ENCODE data around the gene PSAP.

Gene PSAP

GRCh38 chr10:71824333-71824732, 26.7 kb downstream of the PSAP start:
- no peak for DNase-seq

- no peak for DNase-seq
These were observed 27.7 kb downstream of the PSAP start for GRCh38 chr10:71823356-71823755.

GRCh38 chr10:71821909-71822763, 28.9 kb downstream of the PSAP start:
- no peak for DNase-seq

- DNase-seq = no peak
These were observed 30.1 kb downstream of the PSAP start for GRCh38 chr10:71820966-71821365.

- DNase-seq = no peak
These were observed 31.1 kb downstream of the PSAP start for GRCh38 chr10:71819985-71820384.

GRCh38 chr10:71819441-71819861, 31.6 kb downstream of the PSAP start:
- DNase-seq = no peak

GRCh38 chr10:71818674-71819260, 32.3 kb downstream of the PSAP start:
- DNase-seq = no peak

GRCh38 chr10:71817831-71818655, 33.0 kb downstream of the PSAP start:
- peak; percentile 78 for DNase-seq

GRCh38 chr10:71816936-71817618, 34.0 kb downstream of the PSAP start:
- DNase-seq = no peak

- no peak for DNase-seq
These were observed 34.6 kb downstream of the PSAP start for GRCh38 chr10:71816421-71816851.

GRCh38 chr10:71815515-71816130, 35.4 kb downstream of the PSAP start:
- DNase-seq = no peak

- no peak for DNase-seq
These were observed 36.1 kb downstream of the PSAP start for GRCh38 chr10:71814922-71815411.

- DNase-seq = no peak
These were observed 38.0 kb downstream of the PSAP start for GRCh38 chr10:71812913-71813590.

- peak; percentile 79 for DNase-seq
These were observed 38.8 kb downstream of the PSAP start for GRCh38 chr10:71812016-71812912.

GRCh38 chr10:71811351-71811750, 39.7 kb downstream of the PSAP start:
- DNase-seq = no peak

- DNase-seq = peak; percentile 2
These were observed 40.9 kb downstream of the PSAP start for GRCh38 chr10:71810048-71810750.

GRCh38 chr10:71809628-71810027, 41.4 kb downstream of the PSAP start:
- DNase-seq = no peak

GRCh38 chr10:71807557-71808510, 43.2 kb downstream of the PSAP start:
- DNase-seq = peak; percentile 19
